ENCODE results near the gene TNKS1BP1. TPM values are rescaled to one million over a fixed set of nuclear protein-coding genes. Genes with fewer than 3 reads are reported as not detected.
A peak's percentile ranks its signal among the peaks of the same experiment; 100 is the strongest.

The TNKS1BP1 gene
- polyA plus RNA-seq, 1 of the 3 experiments (the other 2 are of a cell fraction): 43.3 TPM

DNA sequence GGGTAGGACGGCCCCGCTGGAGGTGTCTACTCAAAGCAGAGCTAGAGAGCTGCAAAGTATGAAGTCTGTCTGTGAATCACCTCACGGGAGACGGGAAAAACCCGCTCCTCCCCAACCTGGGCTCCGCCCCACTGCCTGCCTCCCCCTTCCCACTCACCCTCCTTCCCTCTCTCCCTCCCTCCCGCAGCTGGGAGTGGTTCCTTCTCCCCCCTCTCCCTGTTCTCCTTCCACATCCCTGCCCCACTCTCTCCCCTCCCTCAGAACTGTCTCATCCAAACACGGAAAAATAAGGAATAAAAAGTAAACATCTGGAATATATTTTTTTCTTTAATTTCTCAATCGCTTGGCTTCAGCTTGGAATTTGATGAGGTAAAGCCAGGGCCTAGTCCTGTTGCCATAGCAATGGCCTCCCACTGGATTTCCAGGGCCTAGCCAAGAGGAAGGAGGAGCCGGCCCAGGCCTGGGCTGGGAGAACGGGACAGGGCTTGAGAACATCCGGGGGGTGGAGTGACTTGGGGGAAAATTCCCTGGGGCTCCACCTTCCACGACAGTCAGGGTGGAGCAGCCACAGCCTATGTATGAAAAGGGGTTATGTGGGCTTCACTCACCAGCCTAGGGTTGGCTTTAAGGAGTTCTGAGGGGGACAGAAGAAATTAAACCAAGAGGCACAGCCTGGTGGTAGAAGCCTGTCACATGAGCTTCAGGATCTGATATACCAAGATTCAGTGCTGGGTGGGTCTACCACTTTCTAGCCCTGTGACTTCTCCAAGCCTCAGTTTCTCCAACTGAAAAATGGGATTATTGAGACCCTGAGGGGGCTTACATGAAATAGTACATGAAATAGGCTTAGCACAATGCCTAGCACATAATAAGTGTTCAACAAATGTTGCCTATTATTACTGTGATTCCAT lies 2.2 kb downstream of the TNKS1BP1 start:
- peak; percentile 85 for DNase-seq
- ChIA-PET POLR2A (no interaction called here), CTCF (interaction anchor here (1.4 to 1.5 kb wide), 2 partner anchors 9 to 28 kb away, joined by 3 to 4 read pairs; no protein-coding TSS in a partner anchor)
- H3K9ac ChIP-seq: peak overlapping the region; percentile 66
- no peaks in the 10 kb centered on the region for H3K9me3 ChIP-seq
- TF ChIP-seq POLR2AphosphoS5 (IDR thresholded peaks at IDR 0.05; ENCODE audit: low read depth, low read length) (peak; percentile 55; the same call in 1 of the 2 replicates), MXI1 (IDR thresholded peaks at IDR 0.05; ENCODE audit: low read depth, low read length) (peak; percentile 60; the same call in 1 of the 2 replicates), ELF1 (IDR thresholded peaks at IDR 0.05) (no peak), CHD2 (IDR thresholded peaks at IDR 0.05; ENCODE audit: low read length, partially characterized antibody) (no peak), RXRA (IDR thresholded peaks at IDR 0.05; ENCODE audit: borderline replicate concordance, low read depth) (no peak; the same call in 1 of the 2 replicates), SIN3A (IDR thresholded peaks at IDR 0.05; ENCODE audit: borderline replicate concordance, low read depth, low read length) (0 out of 2 replicates have a peak, but pooled peaks have one; percentile 33), NRF1 (IDR thresholded peaks at IDR 0.05; ENCODE audit: low read depth, low read length) (no peak), TCF12 (IDR thresholded peaks at IDR 0.05) (peak; percentile 24), YY1 (IDR thresholded peaks at IDR 0.05; ENCODE audit: low read depth) (no peak), NFIC (IDR thresholded peaks at IDR 0.05; ENCODE audit: borderline replicate concordance) (peak; percentile 14; the same call in 1 of the 2 replicates), TEAD4 (IDR thresholded peaks at IDR 0.05; ENCODE audit: borderline replicate concordance, insufficient read depth) (no peak)
- TF ChIP-seq, protein P1, sequence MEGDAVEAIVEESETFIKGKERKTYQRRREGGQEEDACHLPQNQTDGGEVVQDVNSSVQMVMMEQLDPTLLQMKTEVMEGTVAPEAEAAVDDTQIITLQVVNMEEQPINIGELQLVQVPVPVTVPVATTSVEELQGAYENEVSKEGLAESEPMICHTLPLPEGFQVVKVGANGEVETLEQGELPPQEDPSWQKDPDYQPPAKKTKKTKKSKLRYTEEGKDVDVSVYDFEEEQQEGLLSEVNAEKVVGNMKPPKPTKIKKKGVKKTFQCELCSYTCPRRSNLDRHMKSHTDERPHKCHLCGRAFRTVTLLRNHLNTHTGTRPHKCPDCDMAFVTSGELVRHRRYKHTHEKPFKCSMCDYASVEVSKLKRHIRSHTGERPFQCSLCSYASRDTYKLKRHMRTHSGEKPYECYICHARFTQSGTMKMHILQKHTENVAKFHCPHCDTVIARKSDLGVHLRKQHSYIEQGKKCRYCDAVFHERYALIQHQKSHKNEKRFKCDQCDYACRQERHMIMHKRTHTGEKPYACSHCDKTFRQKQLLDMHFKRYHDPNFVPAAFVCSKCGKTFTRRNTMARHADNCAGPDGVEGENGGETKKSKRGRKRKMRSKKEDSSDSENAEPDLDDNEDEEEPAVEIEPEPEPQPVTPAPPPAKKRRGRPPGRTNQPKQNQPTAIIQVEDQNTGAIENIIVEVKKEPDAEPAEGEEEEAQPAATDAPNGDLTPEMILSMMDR (IDR thresholded peaks at IDR 0.05): 0 out of 2 replicates have a peak, but pooled peaks have one; percentile 9
- TF ChIP-seq, protein P2, sequence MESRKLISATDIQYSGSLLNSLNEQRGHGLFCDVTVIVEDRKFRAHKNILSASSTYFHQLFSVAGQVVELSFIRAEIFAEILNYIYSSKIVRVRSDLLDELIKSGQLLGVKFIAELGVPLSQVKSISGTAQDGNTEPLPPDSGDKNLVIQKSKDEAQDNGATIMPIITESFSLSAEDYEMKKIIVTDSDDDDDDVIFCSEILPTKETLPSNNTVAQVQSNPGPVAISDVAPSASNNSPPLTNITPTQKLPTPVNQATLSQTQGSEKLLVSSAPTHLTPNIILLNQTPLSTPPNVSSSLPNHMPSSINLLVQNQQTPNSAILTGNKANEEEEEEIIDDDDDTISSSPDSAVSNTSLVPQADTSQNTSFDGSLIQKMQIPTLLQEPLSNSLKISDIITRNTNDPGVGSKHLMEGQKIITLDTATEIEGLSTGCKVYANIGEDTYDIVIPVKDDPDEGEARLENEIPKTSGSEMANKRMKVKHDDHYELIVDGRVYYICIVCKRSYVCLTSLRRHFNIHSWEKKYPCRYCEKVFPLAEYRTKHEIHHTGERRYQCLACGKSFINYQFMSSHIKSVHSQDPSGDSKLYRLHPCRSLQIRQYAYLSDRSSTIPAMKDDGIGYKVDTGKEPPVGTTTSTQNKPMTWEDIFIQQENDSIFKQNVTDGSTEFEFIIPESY (IDR thresholded peaks at IDR 0.05; ENCODE audit: borderline replicate concordance, low read depth): no peak
- TF ChIP-seq, protein P3, sequence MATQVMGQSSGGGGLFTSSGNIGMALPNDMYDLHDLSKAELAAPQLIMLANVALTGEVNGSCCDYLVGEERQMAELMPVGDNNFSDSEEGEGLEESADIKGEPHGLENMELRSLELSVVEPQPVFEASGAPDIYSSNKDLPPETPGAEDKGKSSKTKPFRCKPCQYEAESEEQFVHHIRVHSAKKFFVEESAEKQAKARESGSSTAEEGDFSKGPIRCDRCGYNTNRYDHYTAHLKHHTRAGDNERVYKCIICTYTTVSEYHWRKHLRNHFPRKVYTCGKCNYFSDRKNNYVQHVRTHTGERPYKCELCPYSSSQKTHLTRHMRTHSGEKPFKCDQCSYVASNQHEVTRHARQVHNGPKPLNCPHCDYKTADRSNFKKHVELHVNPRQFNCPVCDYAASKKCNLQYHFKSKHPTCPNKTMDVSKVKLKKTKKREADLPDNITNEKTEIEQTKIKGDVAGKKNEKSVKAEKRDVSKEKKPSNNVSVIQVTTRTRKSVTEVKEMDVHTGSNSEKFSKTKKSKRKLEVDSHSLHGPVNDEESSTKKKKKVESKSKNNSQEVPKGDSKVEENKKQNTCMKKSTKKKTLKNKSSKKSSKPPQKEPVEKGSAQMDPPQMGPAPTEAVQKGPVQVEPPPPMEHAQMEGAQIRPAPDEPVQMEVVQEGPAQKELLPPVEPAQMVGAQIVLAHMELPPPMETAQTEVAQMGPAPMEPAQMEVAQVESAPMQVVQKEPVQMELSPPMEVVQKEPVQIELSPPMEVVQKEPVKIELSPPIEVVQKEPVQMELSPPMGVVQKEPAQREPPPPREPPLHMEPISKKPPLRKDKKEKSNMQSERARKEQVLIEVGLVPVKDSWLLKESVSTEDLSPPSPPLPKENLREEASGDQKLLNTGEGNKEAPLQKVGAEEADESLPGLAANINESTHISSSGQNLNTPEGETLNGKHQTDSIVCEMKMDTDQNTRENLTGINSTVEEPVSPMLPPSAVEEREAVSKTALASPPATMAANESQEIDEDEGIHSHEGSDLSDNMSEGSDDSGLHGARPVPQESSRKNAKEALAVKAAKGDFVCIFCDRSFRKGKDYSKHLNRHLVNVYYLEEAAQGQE (IDR thresholded peaks at IDR 0.05; ENCODE audit: low read depth, low read length): 0 out of 2 replicates have a peak, but pooled peaks have one; percentile 15
- TF ChIP-seq, protein P4, sequence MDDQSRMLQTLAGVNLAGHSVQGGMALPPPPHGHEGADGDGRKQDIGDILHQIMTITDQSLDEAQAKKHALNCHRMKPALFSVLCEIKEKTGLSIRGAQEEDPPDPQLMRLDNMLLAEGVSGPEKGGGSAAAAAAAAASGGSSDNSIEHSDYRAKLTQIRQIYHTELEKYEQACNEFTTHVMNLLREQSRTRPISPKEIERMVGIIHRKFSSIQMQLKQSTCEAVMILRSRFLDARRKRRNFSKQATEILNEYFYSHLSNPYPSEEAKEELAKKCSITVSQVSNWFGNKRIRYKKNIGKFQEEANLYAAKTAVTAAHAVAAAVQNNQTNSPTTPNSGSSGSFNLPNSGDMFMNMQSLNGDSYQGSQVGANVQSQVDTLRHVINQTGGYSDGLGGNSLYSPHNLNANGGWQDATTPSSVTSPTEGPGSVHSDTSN (IDR thresholded peaks at IDR 0.05): no peak
- H3K79me2 ChIP-seq (ENCODE audit: insufficient read depth): peaks cover 59% of the 10 kb centered on the region
- H2AFZ ChIP-seq (ENCODE audit: low read depth): peak overlapping the region; percentile 56; the same call in 1 of the 2 replicates
- H3K36me3 ChIP-seq (replicated peaks in 1 of 2; ENCODE audit: control insufficient read depth in 1 of 2, insufficient read depth in 2 of 2, low read length in 1 of 2): peaks cover 27 to 28% of the 10 kb centered on the region in 2 experiments
- H3K4me3 ChIP-seq (ENCODE audit: low read depth in 2 of 2, low read length in 1 of 2): peak overlapping the region; percentile 84 to 86
- H3K4me1 ChIP-seq (ENCODE audit: control insufficient read depth in 1 of 2, insufficient read depth in 2 of 2, low read depth in 1 of 2, low read length in 1 of 2): peaks cover 42 to 47% of the 10 kb centered on the region in 2 experiments
- no peaks in the 10 kb centered on the region for H3K9me2 ChIP-seq
- H3K27me3 ChIP-seq (ENCODE audit: insufficient read depth): no peaks in the 10 kb centered on the region
- WGBS (ENCODE audit: low lambda C conversion rate): 13% methylated on average over 13 of the region's 13 CpGs
- peaks cover 32% of the 10 kb centered on the region for H3F3A ChIP-seq (replicated peaks; ENCODE audit: insufficient read depth)
- H3K4me2 ChIP-seq: peak overlapping the region; percentile 91
- H4K20me1 ChIP-seq (ENCODE audit: insufficient read depth): peaks cover 11% of the 10 kb centered on the region
- peak overlapping the region; percentile 81 to 90 for H3K27ac ChIP-seq (ENCODE audit: low read depth in 2 of 2, low read length in 1 of 2)
